ENCODE data around the gene GNG7.
A peak's percentile ranks its signal among the peaks of the same experiment; 100 is the strongest.
"Not testable (repeated sequence)": the region's sequence is repeated elsewhere in the genome, so short reads cannot be mapped to it uniquely, and the experiment has no call there.

GNG7 gene

DNA sequence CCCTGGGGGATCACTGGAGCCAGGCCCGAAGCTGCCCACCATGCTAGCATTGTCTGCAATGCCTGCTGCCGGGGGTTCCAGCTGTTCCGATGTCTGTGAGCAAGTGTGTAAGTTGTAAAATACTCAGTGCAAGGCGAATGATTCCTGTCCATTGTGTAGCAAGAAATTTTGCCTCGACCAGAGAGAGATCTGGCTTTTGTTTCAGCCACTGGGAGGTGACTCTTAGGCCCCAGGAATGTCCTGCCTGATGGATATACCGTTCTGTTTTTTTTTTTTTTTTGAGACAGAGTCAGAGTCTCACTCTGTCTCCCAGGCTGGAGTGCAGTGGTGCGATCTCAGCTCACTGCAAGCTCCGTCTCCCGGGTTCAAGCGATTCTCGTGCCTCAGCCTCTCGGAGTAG lies 233.9 kb downstream of the GNG7 start:
- WGBS (ENCODE audit: extremely low coverage, insufficient coverage, insufficient read length), result no CpG with 5 or more reads among the region's 12 CpGs
- H3K36me3 ChIP-seq (ENCODE audit: control insufficient read depth in 1 of 2, insufficient read depth in 2 of 2, low read length in 2 of 2), result no peaks in the 10 kb centered on the region
- H3K79me1 ChIP-seq (ENCODE audit: low read length), result peaks cover 20% of the 10 kb centered on the region
- H3K18ac ChIP-seq (ENCODE audit: low read length), result no peak overlapping the region
- H3K23ac ChIP-seq (ENCODE audit: low read length), result no peak overlapping the region
- H3K4me3 ChIP-seq (ENCODE audit: low read depth, low read length), result no peak overlapping the region
- H3K4me1 ChIP-seq (ENCODE audit: control insufficient read depth in 1 of 2, insufficient read depth in 2 of 2, low read length in 2 of 2), result peaks cover 7 to 10% of the 10 kb centered on the region in 2 experiments
- no peak overlapping the region for H4K12ac ChIP-seq (ENCODE audit: low read depth, low read length)
- DNase-seq, result no peak
- peak overlapping the region; percentile 10 for H3K14ac ChIP-seq (ENCODE audit: low read length)
- peak overlapping the region; percentile 89 for H2BK12ac ChIP-seq (ENCODE audit: low read length)
- H3K79me2 ChIP-seq (ENCODE audit: control insufficient read depth, insufficient read depth, low read length, poor library complexity), result no peaks in the 10 kb centered on the region
- peak overlapping the region; percentile 94 for H3K27ac ChIP-seq (ENCODE audit: low read depth, low read length)
- no peak overlapping the region for H2AK5ac ChIP-seq (ENCODE audit: low read length)
- peak overlapping the region; percentile 89 for H2BK5ac ChIP-seq (ENCODE audit: low read depth, low read length, poor library complexity)
- no peak overlapping the region for H3K4me2 ChIP-seq (ENCODE audit: low read length)
- peak overlapping the region; percentile 90 for H2BK120ac ChIP-seq (ENCODE audit: insufficient read depth, low read length, poor library complexity)
- H2AFZ ChIP-seq (ENCODE audit: insufficient read depth, low read length, poor library complexity), result no peak overlapping the region
- H4K91ac ChIP-seq (ENCODE audit: low read depth, low read length), result peak overlapping the region; percentile 86
- no peak overlapping the region for H3K9ac ChIP-seq (ENCODE audit: low read length)
- no peaks in the 10 kb centered on the region for H3K27me3 ChIP-seq (ENCODE audit: insufficient read depth, low read length)
- H3K4ac ChIP-seq (ENCODE audit: low read depth, low read length), result no peak overlapping the region
- H3K9me3 ChIP-seq (ENCODE audit: insufficient read depth, low read depth, low read length), result no peaks in the 10 kb centered on the region
- H4K8ac ChIP-seq (ENCODE audit: low read depth, low read length), result no peak overlapping the region

DNA sequence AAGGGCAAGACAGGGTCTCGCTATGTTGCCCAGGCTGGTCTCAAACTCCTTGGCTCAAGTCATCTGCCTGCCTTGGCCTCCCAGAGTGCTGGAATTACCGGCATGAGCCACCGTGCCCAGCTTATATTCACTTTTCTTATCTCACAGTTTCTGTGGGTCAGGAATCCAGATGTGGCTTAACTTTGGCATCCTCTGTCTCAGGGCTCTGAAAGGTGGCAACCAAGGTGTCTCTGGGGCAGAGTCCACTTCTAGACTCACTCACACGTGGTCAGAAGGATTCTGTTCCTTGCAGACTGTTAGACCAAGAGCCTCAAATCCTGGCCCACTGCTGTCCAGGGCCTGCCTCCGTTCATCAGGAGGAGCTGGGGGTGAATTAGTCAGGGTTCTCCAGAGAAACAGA lies 238.1 kb downstream of the GNG7 start:
- Histone ChIP-seq H2BK12ac (ENCODE audit: low read length) (peak overlapping the region; percentile 19), H3K27me3 (ENCODE audit: insufficient read depth, low read length) (no peaks in the 10 kb centered on the region)

DNA sequence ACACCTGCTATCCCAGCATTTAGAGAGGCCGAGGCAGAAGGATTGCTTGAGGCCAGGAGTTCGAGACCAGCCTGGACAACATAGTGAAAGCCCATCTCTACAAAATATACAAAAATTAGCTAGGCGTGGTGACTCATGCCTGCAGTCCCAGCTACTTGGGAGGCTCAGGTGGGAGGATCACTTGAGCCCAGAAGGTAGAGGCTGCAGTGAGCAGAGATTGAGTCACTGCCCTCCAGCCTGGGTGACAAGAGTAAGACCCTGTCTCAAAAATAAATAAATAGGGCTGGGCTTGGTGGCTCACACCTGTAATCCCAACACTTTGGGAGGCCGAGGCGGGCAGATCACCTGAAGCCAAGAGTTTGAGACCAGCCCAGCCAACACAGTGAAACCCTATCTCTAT lies 238.8 kb downstream of the GNG7 start:
- not testable (repeated sequence) for H3K4me2 ChIP-seq (ENCODE audit: low read length); H3K18ac ChIP-seq (ENCODE audit: low read length); H4K12ac ChIP-seq (ENCODE audit: low read depth, low read length); H2AFZ ChIP-seq (ENCODE audit: insufficient read depth, low read length, poor library complexity); H3K9me3 ChIP-seq (ENCODE audit: insufficient read depth, low read depth, low read length); H4K8ac ChIP-seq (ENCODE audit: low read depth, low read length); H3K4me1 ChIP-seq (ENCODE audit: control insufficient read depth in 1 of 2, insufficient read depth in 2 of 2, low read length in 2 of 2); H3K23ac ChIP-seq (ENCODE audit: low read length); H2BK120ac ChIP-seq (ENCODE audit: insufficient read depth, low read length, poor library complexity); H3K36me3 ChIP-seq (ENCODE audit: control insufficient read depth in 1 of 2, insufficient read depth in 2 of 2, low read length in 2 of 2); H2BK5ac ChIP-seq (ENCODE audit: low read depth, low read length, poor library complexity); H3K14ac ChIP-seq (ENCODE audit: low read length); H2BK12ac ChIP-seq (ENCODE audit: low read length); H3K4me3 ChIP-seq (ENCODE audit: low read depth, low read length); H3K79me2 ChIP-seq (ENCODE audit: control insufficient read depth, insufficient read depth, low read length, poor library complexity); H3K27me3 ChIP-seq (ENCODE audit: insufficient read depth, low read length); H4K91ac ChIP-seq (ENCODE audit: low read depth, low read length); H2AK5ac ChIP-seq (ENCODE audit: low read length); H3K4ac ChIP-seq (ENCODE audit: low read depth, low read length); H3K27ac ChIP-seq (ENCODE audit: low read depth, low read length); H3K9ac ChIP-seq (ENCODE audit: low read length)
- peaks cover 16% of the 10 kb centered on the region for H3K79me1 ChIP-seq (ENCODE audit: low read length)
- peak in 1 of 2 donors; percentile 53 for DNase-seq
- no CpG with 5 or more reads among the region's 5 CpGs for WGBS (ENCODE audit: extremely low coverage, insufficient coverage, insufficient read length)

More for the DNA sequence above, 238.1 kb downstream of the GNG7 start:
- H3K4me2 ChIP-seq (ENCODE audit: low read length), result no peak overlapping the region
- H3K9me3 ChIP-seq (ENCODE audit: insufficient read depth, low read depth, low read length), result no peaks in the 10 kb centered on the region
- H3K4me3 ChIP-seq (ENCODE audit: low read depth, low read length), result no peak overlapping the region
- H2AFZ ChIP-seq (ENCODE audit: insufficient read depth, low read length, poor library complexity), result no peak overlapping the region
- no peaks in the 10 kb centered on the region for H3K36me3 ChIP-seq (ENCODE audit: control insufficient read depth in 1 of 2, insufficient read depth in 2 of 2, low read length in 2 of 2)
- no peak overlapping the region for H3K18ac ChIP-seq (ENCODE audit: low read length)
- peaks cover 6% of the 10 kb centered on the region for H3K79me2 ChIP-seq (ENCODE audit: control insufficient read depth, insufficient read depth, low read length, poor library complexity)
- H2BK120ac ChIP-seq (ENCODE audit: insufficient read depth, low read length, poor library complexity), result no peak overlapping the region
- H3K79me1 ChIP-seq (ENCODE audit: low read length), result peaks cover 23% of the 10 kb centered on the region
- H3K9ac ChIP-seq (ENCODE audit: low read length), result no peak overlapping the region
- H4K12ac ChIP-seq (ENCODE audit: low read depth, low read length), result no peak overlapping the region
- no peak overlapping the region for H2BK5ac ChIP-seq (ENCODE audit: low read depth, low read length, poor library complexity)
- no CpG with 5 or more reads among the region's 5 CpGs for WGBS (ENCODE audit: extremely low coverage, insufficient coverage, insufficient read length)
- no peak overlapping the region for H3K14ac ChIP-seq (ENCODE audit: low read length)
- H2AK5ac ChIP-seq (ENCODE audit: low read length), result no peak overlapping the region
- no peak overlapping the region for H3K23ac ChIP-seq (ENCODE audit: low read length)
- H3K4me1 ChIP-seq (ENCODE audit: control insufficient read depth in 1 of 2, insufficient read depth in 2 of 2, low read length in 2 of 2), result peaks cover 7% of the 10 kb centered on the region in 2 experiments
- H3K4ac ChIP-seq (ENCODE audit: low read depth, low read length), result no peak overlapping the region
- H3K27ac ChIP-seq (ENCODE audit: low read depth, low read length), result no peak overlapping the region
- H4K91ac ChIP-seq (ENCODE audit: low read depth, low read length), result no peak overlapping the region
- H4K8ac ChIP-seq (ENCODE audit: low read depth, low read length), result no peak overlapping the region
- DNase-seq, result peak in 1 of 2 donors; percentile 41

DNA sequence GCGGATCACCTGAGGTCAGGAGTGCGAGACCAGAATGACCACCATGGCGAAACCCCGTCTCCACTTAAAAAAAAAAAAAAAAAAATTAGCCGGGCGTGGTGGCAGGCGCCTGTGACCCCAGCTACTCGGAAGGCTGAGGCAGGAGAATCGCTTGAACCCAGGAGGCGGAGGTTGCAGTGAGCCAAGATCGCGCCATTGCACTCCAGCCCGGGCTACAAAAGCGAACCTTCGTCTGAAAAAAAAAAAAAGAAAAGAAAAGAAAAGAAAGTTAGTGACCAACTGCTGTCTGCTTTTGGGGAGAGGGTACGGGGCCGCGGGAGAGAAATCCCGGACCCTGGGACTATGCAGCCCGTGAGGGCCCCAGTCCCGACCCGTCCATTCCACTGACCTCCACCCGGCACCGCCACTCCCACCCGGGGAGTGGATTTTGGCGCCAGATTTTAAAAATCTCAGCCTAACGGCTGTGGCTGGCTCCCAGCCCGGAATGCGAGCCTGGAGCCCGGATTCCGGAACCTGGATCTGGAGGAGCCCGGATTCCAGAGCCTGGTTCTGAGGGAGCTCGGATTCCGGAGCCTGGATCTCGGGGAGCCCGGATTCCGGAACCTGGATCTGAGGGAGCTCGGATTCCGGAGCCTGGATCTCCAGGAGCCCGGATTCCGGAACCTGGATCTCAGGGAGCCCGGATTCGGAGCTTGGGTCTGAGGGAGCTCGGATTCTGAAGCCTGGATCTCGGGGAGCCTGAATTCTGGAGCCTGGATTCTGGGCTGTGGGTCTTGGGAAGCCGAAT lies 239.7 kb downstream of the GNG7 start:
- peaks cover 12% of the 10 kb centered on the region for H3K79me1 ChIP-seq (ENCODE audit: low read length)
- H3K4me2 ChIP-seq (ENCODE audit: low read length), result peak overlapping the region; percentile 76
- peak overlapping the region; percentile 5 for H2BK12ac ChIP-seq (ENCODE audit: low read length)
- H3K4me1 ChIP-seq (ENCODE audit: control insufficient read depth in 1 of 2, insufficient read depth in 2 of 2, low read length in 2 of 2), result peaks cover 0 to 3% of the 10 kb centered on the region in 2 experiments
- H2AK5ac ChIP-seq (ENCODE audit: low read length), result no peak overlapping the region
- H3K14ac ChIP-seq (ENCODE audit: low read length), result peak overlapping the region; percentile 87
- peak overlapping the region; percentile 92 for H2AFZ ChIP-seq (ENCODE audit: insufficient read depth, low read length, poor library complexity)
- H3K9me3 ChIP-seq (ENCODE audit: insufficient read depth, low read depth, low read length), result no peaks in the 10 kb centered on the region
- no CpG with 5 or more reads among the region's 46 CpGs for WGBS (ENCODE audit: extremely low coverage, insufficient coverage, insufficient read length)
- H3K4me3 ChIP-seq (ENCODE audit: low read depth, low read length), result peak overlapping the region; percentile 63
- H3K23ac ChIP-seq (ENCODE audit: low read length), result no peak overlapping the region
- H3K4ac ChIP-seq (ENCODE audit: low read depth, low read length), result peak overlapping the region; percentile 83
- H4K8ac ChIP-seq (ENCODE audit: low read depth, low read length), result peak overlapping the region; percentile 95
- H4K12ac ChIP-seq (ENCODE audit: low read depth, low read length), result peak overlapping the region; percentile 98
- H3K79me2 ChIP-seq (ENCODE audit: control insufficient read depth, insufficient read depth, low read length, poor library complexity), result peaks cover 6% of the 10 kb centered on the region
- peak overlapping the region; percentile 99 for H2BK120ac ChIP-seq (ENCODE audit: insufficient read depth, low read length, poor library complexity)
- peak overlapping the region; percentile 84 for H3K18ac ChIP-seq (ENCODE audit: low read length)
- H4K91ac ChIP-seq (ENCODE audit: low read depth, low read length), result peak overlapping the region; percentile 96
- DNase-seq, result peak; percentile 53 to 60
- no peak overlapping the region for H3K9ac ChIP-seq (ENCODE audit: low read length)
- peak overlapping the region; percentile 64 for H3K27ac ChIP-seq (ENCODE audit: low read depth, low read length)
- H2BK5ac ChIP-seq (ENCODE audit: low read depth, low read length, poor library complexity), result peak overlapping the region; percentile 94
- no peaks in the 10 kb centered on the region for H3K27me3 ChIP-seq (ENCODE audit: insufficient read depth, low read length)
- no peaks in the 10 kb centered on the region for H3K36me3 ChIP-seq (ENCODE audit: control insufficient read depth in 1 of 2, insufficient read depth in 2 of 2, low read length in 2 of 2)
